C4-2B (cell line): Measurements from ENCODE around the gene TM9SF3.

Experiments used
- H3K27ac ChIP-seq: fragments of 450-650 bp; 2 replicates; pipeline ENCODE4 v1.5.1; 2017
- CTCF ChIP-seq: fragments of 450-650 bp; conservative IDR thresholded peaks from 2 replicates; pipeline ENCODE4 v1.5.1; 2017; ENCODE audit warnings: mild to moderate bottlenecking
- ZFX ChIP-seq: fragments of 450-650 bp; IDR thresholded peaks from 2 replicates; pipeline ENCODE4 v1.6.1; 2017

Gene TM9SF3

GRCh38 chr10:96578022-96578421 lies 8.8 kb downstream of the TM9SF3 start:
- TF ChIP-seq ZFX (no peak), CTCF (no peak)
- no peak overlapping the region for H3K27ac ChIP-seq

DNA sequence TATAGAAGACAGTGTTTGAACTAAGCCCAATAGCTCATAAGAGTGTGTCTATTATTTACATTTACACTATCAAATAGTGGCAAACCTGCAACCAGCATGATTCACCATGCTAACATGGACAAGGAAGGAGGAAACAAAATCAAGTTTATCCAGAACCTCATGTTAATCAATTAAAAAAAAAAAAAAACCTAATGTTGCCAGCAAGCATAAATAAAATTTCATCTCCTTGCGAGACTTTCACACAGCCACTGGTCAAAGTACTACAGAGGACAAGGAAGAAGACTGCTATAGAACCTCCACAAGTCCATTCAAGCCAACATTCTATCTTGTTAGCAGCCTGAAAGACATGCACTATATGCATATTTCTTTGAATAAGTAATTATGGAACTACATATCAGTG lies 9.7 kb downstream of the TM9SF3 start:
- TF ChIP-seq ZFX (no peak), CTCF (no peak)

GRCh38 chr10:96576277-96576980 lies 10.4 kb downstream of the TM9SF3 start:
- TF ChIP-seq CTCF = no peak
- no peak for TF ChIP-seq ZFX
- H3K27ac ChIP-seq = no peak overlapping the region

More for the DNA sequence above, 9.7 kb downstream of the TM9SF3 start:
- no peak overlapping the region for H3K27ac ChIP-seq

DNA sequence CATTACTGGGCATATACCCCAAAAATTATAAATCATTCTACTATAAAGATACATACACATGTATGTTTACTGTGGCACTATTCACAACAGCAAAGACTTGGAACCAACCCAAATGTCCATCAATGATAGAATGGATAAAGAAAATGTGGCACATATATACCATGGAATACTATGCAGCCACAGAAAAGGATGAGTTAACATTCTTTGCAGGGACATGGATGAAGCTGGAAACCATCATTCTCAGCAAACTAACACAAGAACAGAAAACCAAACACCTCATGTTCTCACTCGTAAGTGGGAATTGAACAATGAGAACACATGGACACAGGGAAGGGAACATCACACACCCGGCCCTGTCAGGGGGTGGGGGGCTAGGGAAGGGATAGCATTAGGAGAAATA lies 12.2 kb downstream of the TM9SF3 start:
- peak overlapping the region; percentile 49; the same call in 1 of the 2 replicates for H3K27ac ChIP-seq

DNA sequence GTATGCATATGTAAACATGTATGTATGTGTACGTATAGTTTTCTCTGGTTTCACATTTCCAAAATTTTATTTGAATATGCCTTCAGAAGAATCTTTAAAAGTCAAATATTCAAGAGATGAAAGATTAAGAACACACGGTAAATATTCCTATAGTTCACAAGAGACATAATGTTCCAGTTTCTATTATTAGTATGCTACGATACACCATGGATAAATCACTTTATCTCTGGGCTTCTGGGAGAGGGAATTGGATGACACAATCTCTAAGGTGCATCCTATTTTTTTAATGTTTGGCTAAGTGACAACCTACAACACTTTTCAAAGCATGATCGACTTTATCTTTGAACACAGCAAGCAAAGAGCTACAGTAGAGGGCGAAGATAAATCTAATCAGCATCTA lies 13.8 kb downstream of the TM9SF3 start:
- H3K27ac ChIP-seq = peak overlapping the region; percentile 62; the same call in 1 of the 2 replicates
- TF ChIP-seq CTCF (no peak), ZFX (no peak)

GRCh38 chr10:96570983-96571964 lies 15.5 kb downstream of the TM9SF3 start:
- no peak for TF ChIP-seq CTCF
- TF ChIP-seq ZFX = no peak
- peak overlapping the region; percentile 51 for H3K27ac ChIP-seq

DNA sequence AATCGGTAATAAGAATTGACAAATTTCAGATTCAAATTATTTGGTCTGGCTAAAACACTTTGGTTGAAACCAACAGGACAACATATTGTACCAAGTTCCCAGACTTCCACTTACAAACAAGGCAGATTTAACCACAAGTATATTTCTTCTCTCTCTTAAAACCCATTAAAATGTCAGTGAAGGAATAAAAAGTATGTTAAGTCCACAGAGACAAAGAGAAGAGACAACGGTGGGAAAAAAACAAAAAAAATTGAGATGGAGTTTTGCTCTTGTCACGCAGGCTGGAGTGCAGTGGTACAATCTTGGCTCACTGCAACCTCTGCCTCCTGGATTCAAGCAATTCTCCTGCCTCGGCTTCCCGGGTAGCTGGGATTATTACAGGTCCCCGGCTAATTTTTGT lies 16.3 kb downstream of the TM9SF3 start:
- peak overlapping the region; percentile 51 for H3K27ac ChIP-seq
- TF ChIP-seq CTCF (no peak), ZFX (no peak)
